Neuron (in vitro differentiated cells): Measurements from ENCODE around the gene PRPSAP2.
"Not testable (repeated sequence)": the region's sequence is repeated elsewhere in the genome, so short reads cannot be mapped to it uniquely, and the experiment has no call there.

Experiments
- H2AFZ ChIP-seq: one replicate; pipeline ENCODE4 v1.6.1; 2013; ENCODE audit warnings: low read depth, mild to moderate bottlenecking, inconsistent platforms, low read length, moderate library complexity
- H3K27me3 ChIP-seq: one replicate; pipeline ENCODE4 v1.6.1; 2013; ENCODE audit warnings: low read length; ENCODE audit not compliant: insufficient read depth
- H3K36me3 ChIP-seq: one replicate; pipeline ENCODE4 v1.6.1; 2013; ENCODE audit warnings: low read length; ENCODE audit not compliant: insufficient read depth
- H3K4me1 ChIP-seq: one replicate; pipeline ENCODE4 v1.6.1; 2013; ENCODE audit warnings: low read length; ENCODE audit not compliant: insufficient read depth
- H3K4me3 ChIP-seq: 2 replicates; pipeline ENCODE4 v1.5.1; 2013; ENCODE audit warnings: mild to moderate bottlenecking, low read length, moderate library complexity
- H3K9me3 ChIP-seq: one replicate; pipeline ENCODE4 v1.6.1; 2013; ENCODE audit warnings: low read length

The PRPSAP2 gene

GRCh38 chr17:18859256-18859655, 1.3 kb downstream of the PRPSAP2 start:
- Histone ChIP-seq H3K27me3 (no peaks in the 10 kb centered on the region), H3K9me3 (no peaks in the 10 kb centered on the region), H3K36me3 (no peaks in the 10 kb centered on the region), H3K4me3 (peak overlapping the region; percentile 93), H3K4me1 (peaks cover 9% of the 10 kb centered on the region), H2AFZ (no peak overlapping the region)

DNA sequence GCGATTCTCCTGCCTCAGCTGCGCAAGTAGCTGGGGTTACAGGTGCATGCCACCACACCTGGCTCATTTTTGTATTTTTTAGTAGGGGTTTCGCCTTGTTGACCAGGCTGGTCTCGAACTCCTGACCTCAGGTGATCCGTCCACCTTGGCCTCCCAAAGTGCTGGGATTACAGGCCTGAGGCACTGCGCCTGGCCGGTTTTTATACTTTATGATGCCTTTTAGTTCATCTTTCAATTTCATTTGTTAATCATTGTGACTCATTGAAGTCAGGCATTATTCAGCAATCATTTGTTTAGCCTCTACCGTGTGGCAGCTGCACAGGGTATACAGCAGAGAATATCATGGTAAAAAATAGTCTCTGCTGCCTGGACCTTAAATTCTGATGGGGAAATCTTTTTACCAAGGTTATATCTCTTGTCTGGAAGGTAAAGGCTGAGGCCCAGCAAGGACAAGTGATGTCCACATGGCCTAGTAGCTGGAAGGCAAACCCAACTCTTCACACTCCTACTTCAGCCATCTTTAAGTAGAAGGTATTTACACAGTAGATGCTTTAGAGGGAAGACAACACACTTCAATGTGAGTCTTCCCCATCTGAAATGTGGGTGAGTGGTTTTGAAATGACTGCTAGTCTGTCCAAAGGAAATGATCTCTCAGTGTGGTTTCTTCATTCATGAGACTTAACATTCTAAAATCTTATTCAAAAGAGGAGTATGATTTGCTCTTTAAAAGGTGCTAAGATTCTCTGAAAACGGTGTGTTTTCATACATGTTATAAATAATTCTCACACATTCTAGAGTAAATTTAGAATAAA, 2.4 kb downstream of the PRPSAP2 start:
- Histone ChIP-seq H2AFZ (no peak overlapping the region), H3K4me3 (no peak overlapping the region), H3K9me3 (no peaks in the 10 kb centered on the region), H3K36me3 (peaks cover 7% of the 10 kb centered on the region), H3K4me1 (peaks cover 3% of the 10 kb centered on the region), H3K27me3 (no peaks in the 10 kb centered on the region)

DNA sequence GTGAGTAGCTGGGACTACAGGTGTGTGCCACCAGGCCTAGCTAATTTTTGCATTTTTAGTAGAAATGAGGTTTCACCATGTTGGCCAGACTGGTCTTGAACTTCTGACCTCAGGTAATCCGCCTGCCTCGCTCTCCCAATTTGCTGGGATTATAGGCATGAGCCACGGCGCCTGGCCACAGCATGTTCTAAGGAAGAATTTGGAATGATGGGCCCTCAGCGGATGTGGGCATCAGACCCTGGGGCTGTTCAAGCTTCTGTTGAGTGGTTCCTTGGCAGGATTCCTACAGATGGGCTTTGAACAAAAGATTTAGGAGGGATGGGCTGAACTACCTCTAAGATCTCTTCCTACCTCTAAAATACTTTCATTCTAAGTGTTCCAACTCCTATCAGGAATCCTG, 4.1 kb downstream of the PRPSAP2 start:
- no peaks in the 10 kb centered on the region for H3K9me3 ChIP-seq

GRCh38 chr17:18864996-18865395, 7.1 kb downstream of the PRPSAP2 start:
- H2AFZ ChIP-seq, H3K9me3 ChIP-seq, H3K27me3 ChIP-seq, H3K4me3 ChIP-seq, H3K4me1 ChIP-seq: not testable (repeated sequence)
- H3K36me3 ChIP-seq: peaks cover 36% of the 10 kb centered on the region

More for the DNA sequence above, 4.1 kb downstream of the PRPSAP2 start:
- H2AFZ ChIP-seq: no peak overlapping the region
- H3K4me3 ChIP-seq: no peak overlapping the region
- no peaks in the 10 kb centered on the region for H3K27me3 ChIP-seq
- peaks cover 12% of the 10 kb centered on the region for H3K36me3 ChIP-seq
- no peaks in the 10 kb centered on the region for H3K4me1 ChIP-seq

DNA sequence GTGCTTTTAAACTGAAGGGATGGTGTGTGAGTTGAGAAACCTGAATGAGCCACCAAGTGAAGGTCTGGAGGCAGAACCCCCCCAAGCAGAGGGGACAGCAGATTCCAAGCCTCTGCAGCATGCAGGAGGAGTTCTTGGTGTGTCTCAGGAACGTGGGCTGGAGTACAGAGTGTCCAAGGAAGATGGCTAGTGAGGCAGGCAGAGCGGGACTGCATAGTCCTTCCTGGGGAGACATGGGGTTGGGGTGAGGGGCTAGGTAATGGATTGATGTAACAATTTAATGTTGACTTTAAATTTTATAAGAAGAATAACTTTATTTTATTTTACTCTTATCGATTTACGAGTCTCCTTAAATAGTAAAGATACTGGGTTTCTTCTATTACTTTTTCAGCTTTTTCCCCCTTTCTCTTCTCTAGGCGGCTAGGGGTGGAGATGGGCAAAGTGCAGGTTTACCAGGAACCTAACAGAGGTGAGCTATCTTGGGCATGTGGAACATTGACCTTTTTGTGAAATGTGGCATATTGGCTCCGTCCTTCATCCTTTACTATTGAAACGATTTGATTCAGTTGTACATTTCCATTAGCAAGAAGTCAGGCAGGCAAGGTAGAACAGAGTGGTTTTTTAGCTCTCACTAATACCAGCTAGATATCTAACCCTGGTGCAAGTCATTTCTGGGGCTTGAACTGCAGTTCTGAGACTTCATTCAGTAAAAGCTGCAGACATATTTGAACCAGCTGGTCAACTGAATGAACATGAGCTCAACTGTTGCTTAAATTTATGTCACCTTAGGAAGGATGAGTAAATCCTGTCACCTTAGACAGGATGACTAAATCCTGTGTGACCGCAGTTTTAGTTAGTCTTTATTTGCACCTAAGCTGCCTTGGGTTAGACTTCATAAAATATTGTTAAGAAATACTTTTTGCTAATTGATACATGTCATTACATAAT, 9.2 kb downstream of the PRPSAP2 start:
- H3K27me3 ChIP-seq: no peaks in the 10 kb centered on the region
- H3K4me1 ChIP-seq: no peaks in the 10 kb centered on the region
- peaks cover 47% of the 10 kb centered on the region for H3K36me3 ChIP-seq
- no peak overlapping the region for H2AFZ ChIP-seq
- no peak overlapping the region for H3K4me3 ChIP-seq
- H3K9me3 ChIP-seq: no peaks in the 10 kb centered on the region

- Histone ChIP-seq H3K27me3 (no peaks in the 10 kb centered on the region), H2AFZ (no peak overlapping the region), H3K36me3 (peaks cover 82% of the 10 kb centered on the region), H3K4me3 (no peak overlapping the region), H3K9me3 (no peaks in the 10 kb centered on the region), H3K4me1 (no peaks in the 10 kb centered on the region)
Measured at GRCh38 chr17:18877104-18877645, 19.2 kb downstream of the PRPSAP2 start.

GRCh38 chr17:18888766-18889290, 30.9 kb downstream of the PRPSAP2 start:
- peaks cover 63% of the 10 kb centered on the region for H3K36me3 ChIP-seq
- H3K4me1 ChIP-seq: no peaks in the 10 kb centered on the region
- no peak overlapping the region for H2AFZ ChIP-seq
- H3K9me3 ChIP-seq: peaks cover 7% of the 10 kb centered on the region
- no peaks in the 10 kb centered on the region for H3K27me3 ChIP-seq
- H3K4me3 ChIP-seq: no peak overlapping the region

GRCh38 chr17:18889658-18890057, 31.7 kb downstream of the PRPSAP2 start:
- Histone ChIP-seq H3K27me3 (no peaks in the 10 kb centered on the region), H2AFZ (no peak overlapping the region), H3K4me3 (no peak overlapping the region), H3K9me3 (peaks cover 9% of the 10 kb centered on the region), H3K4me1 (no peaks in the 10 kb centered on the region), H3K36me3 (peaks cover 63% of the 10 kb centered on the region)

GRCh38 chr17:18891541-18891940, 33.6 kb downstream of the PRPSAP2 start:
- no peak overlapping the region for H3K4me3 ChIP-seq
- no peaks in the 10 kb centered on the region for H3K4me1 ChIP-seq
- peaks cover 63% of the 10 kb centered on the region for H3K36me3 ChIP-seq
- H2AFZ ChIP-seq: no peak overlapping the region
- H3K9me3 ChIP-seq: peaks cover 12% of the 10 kb centered on the region
- H3K27me3 ChIP-seq: no peaks in the 10 kb centered on the region

DNA sequence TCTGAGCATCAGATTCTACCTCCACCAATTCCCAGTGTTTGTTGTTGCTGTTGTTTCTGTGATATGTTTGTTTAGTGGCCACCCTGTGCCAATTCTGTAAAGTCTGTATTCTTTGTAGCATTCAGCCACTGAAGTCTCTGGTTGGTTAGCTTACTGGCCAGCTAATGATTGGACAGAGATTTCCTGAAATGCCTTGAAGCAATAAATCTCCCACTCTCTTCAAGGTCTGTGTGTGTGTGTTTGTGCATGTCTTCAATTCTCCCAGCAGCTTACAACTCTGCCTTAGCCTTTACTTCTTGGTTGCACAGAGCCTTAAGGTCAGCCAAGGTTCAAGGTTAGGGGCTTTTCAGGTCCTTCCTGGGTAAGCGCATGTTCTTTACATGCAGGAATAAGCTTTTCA, 38.2 kb downstream of the PRPSAP2 start:
- Histone ChIP-seq H2AFZ (no peak overlapping the region), H3K4me3 (no peak overlapping the region), H3K4me1 (no peaks in the 10 kb centered on the region), H3K9me3 (peaks cover 16% of the 10 kb centered on the region), H3K27me3 (no peaks in the 10 kb centered on the region), H3K36me3 (peaks cover 63% of the 10 kb centered on the region)

- Histone ChIP-seq H3K9me3 (peaks cover 16% of the 10 kb centered on the region), H3K4me3 (no peak overlapping the region), H3K27me3 (no peaks in the 10 kb centered on the region), H3K4me1 (no peaks in the 10 kb centered on the region), H2AFZ (no peak overlapping the region), H3K36me3 (peaks cover 58% of the 10 kb centered on the region)
Measured at GRCh38 chr17:18896947-18897346, 39.0 kb downstream of the PRPSAP2 start.

GRCh38 chr17:18904482-18904881, 46.6 kb downstream of the PRPSAP2 start:
- Histone ChIP-seq H3K27me3 (no peaks in the 10 kb centered on the region), H3K36me3 (peaks cover 44% of the 10 kb centered on the region), H3K4me3 (no peak overlapping the region), H2AFZ (no peak overlapping the region), H3K9me3 (peaks cover 2% of the 10 kb centered on the region), H3K4me1 (no peaks in the 10 kb centered on the region)

GRCh38 chr17:18905226-18905625, 47.3 kb downstream of the PRPSAP2 start:
- H3K4me1 ChIP-seq: no peaks in the 10 kb centered on the region
- peaks cover 48% of the 10 kb centered on the region for H3K36me3 ChIP-seq
- H2AFZ ChIP-seq: no peak overlapping the region
- H3K9me3 ChIP-seq: peaks cover 2% of the 10 kb centered on the region
- no peaks in the 10 kb centered on the region for H3K27me3 ChIP-seq
- H3K4me3 ChIP-seq: no peak overlapping the region
